Progenitor cell of endocrine pancreas (in vitro differentiated cells): ENCODE measurements around the gene STIM1. TPM values are rescaled to one million over a fixed set of nuclear protein-coding genes. Genes with fewer than 3 reads are reported as not detected.

Experiments
- DNase-seq: peaks from one replicate; pipeline ENCODE4 v3.0.0; 2021; ENCODE audit warnings: low spot score; ENCODE audit not compliant: unreplicated experiment
- H3K27ac Mint-ChIP-seq: 2 replicates; pipeline ENCODE4 v1.8.0; 2021; ENCODE audit warnings: mild to moderate bottlenecking, moderate library complexity, mixed read lengths
- H3K27me3 Mint-ChIP-seq: 2 replicates; pipeline ENCODE4 v1.8.0; 2021; ENCODE audit warnings: mixed read lengths
- H3K36me3 Mint-ChIP-seq: 2 replicates; pipeline ENCODE4 v1.8.0; 2022; ENCODE audit warnings: mixed read lengths; ENCODE audit not compliant: insufficient read depth
- H3K4me1 Mint-ChIP-seq: 2 replicates; pipeline ENCODE4 v1.8.0; 2021; ENCODE audit warnings: low read depth, mixed read lengths
- H3K4me3 Mint-ChIP-seq: 2 replicates; pipeline ENCODE4 v1.8.0; 2021; ENCODE audit warnings: low read depth, mild to moderate bottlenecking, moderate library complexity, mixed read lengths
- H3K9me3 Mint-ChIP-seq: 2 replicates; pipeline ENCODE4 v1.8.0; 2021; ENCODE audit warnings: low read depth, mixed read lengths
- CTCF ChIP-seq: fragments of 200-600 bp; sonication (generic); IDR thresholded peaks from one replicate; pipeline ENCODE4 v1.5.0; 2021; ENCODE audit warnings: antibody characterized with exemption, mild to moderate bottlenecking; ENCODE audit not compliant: unreplicated experiment
- total RNA-seq: library from RNA; stranded (reverse); gene quantifications from 2 replicates; pipeline ENCODE4 v1.2.1, GENCODE V29; 2021

STIM1 gene
- total RNA-seq, 1 donor from 2014 or later, result 27.2 TPM

GRCh38 chr11:3909901-3910300, 54.4 kb downstream of the STIM1 start:
- H3K4me1 Mint-ChIP-seq, result peaks cover 10% of the 10 kb centered on the region
- no peak overlapping the region for H3K4me3 Mint-ChIP-seq

GRCh38 chr11:3911908-3912505, 56.5 kb downstream of the STIM1 start:
- H3K4me1 Mint-ChIP-seq, result no peaks in the 10 kb centered on the region
- no peak for DNase-seq
- H3K27me3 Mint-ChIP-seq, result no peaks in the 10 kb centered on the region
- no peak overlapping the region for H3K27ac Mint-ChIP-seq
- H3K9me3 Mint-ChIP-seq, result no peaks in the 10 kb centered on the region
- TF ChIP-seq CTCF, result no peak
- H3K4me3 Mint-ChIP-seq, result no peak overlapping the region
- H3K36me3 Mint-ChIP-seq, result no peaks in the 10 kb centered on the region

More at GRCh38 chr11:3909901-3910300, 54.4 kb downstream of the STIM1 start:
- Mint-ChIP-seq H3K9me3 (no peaks in the 10 kb centered on the region), H3K36me3 (no peaks in the 10 kb centered on the region), H3K27me3 (no peaks in the 10 kb centered on the region), H3K27ac (no peak overlapping the region)
- no peak for TF ChIP-seq CTCF
- DNase-seq, result no peak

- no peaks in the 10 kb centered on the region for H3K9me3 Mint-ChIP-seq
- H3K27ac Mint-ChIP-seq, result no peak overlapping the region
- H3K27me3 Mint-ChIP-seq, result no peaks in the 10 kb centered on the region
- DNase-seq, result no peak
- no peak overlapping the region for H3K4me3 Mint-ChIP-seq
- H3K36me3 Mint-ChIP-seq, result no peaks in the 10 kb centered on the region
- H3K4me1 Mint-ChIP-seq, result no peaks in the 10 kb centered on the region
- no peak for TF ChIP-seq CTCF
Measured at GRCh38 chr11:3913921-3914320, 58.5 kb downstream of the STIM1 start.

GRCh38 chr11:3914805-3915204, 59.3 kb downstream of the STIM1 start:
- Mint-ChIP-seq H3K27me3 (no peaks in the 10 kb centered on the region), H3K36me3 (no peaks in the 10 kb centered on the region), H3K27ac (no peak overlapping the region), H3K4me1 (no peaks in the 10 kb centered on the region), H3K9me3 (no peaks in the 10 kb centered on the region), H3K4me3 (no peak overlapping the region)
- TF ChIP-seq CTCF, result no peak
- DNase-seq, result no peak

GRCh38 chr11:3916962-3917361, 61.5 kb downstream of the STIM1 start:
- H3K36me3 Mint-ChIP-seq, result no peaks in the 10 kb centered on the region
- DNase-seq, result no peak
- no peak overlapping the region for H3K4me3 Mint-ChIP-seq
- no peaks in the 10 kb centered on the region for H3K4me1 Mint-ChIP-seq
- TF ChIP-seq CTCF, result no peak
- no peaks in the 10 kb centered on the region for H3K9me3 Mint-ChIP-seq
- no peaks in the 10 kb centered on the region for H3K27me3 Mint-ChIP-seq
- no peak overlapping the region for H3K27ac Mint-ChIP-seq
